ENCODE measurements around the gene NDUFAF3. TPM values are rescaled to one million over a fixed set of nuclear protein-coding genes. Genes with fewer than 3 reads are reported as not detected.

The NDUFAF3 gene
- total and polyA plus RNA-seq, 10 donors = 63.8 to 98.5 (median 78.7) TPM

GRCh38 chr3:49016414-49017228 is 5.3 kb upstream of the NDUFAF3 start:
- H3K9me3 ChIP-seq = no peaks in the 10 kb centered on the region
- H3K36me3 ChIP-seq = peaks cover 0 to 55% (median 43%) of the 10 kb centered on the region in 6 donors
- WGBS, 5 donors = 80 to 92% (median 87%) methylated on average over 5 to 6 of the region's 6 CpGs
- TF ChIP-seq POLR2AphosphoS5 (IDR thresholded peaks at IDR 0.05) (peak in 2 of 3 donors; percentile 14 to 33), POLR2A (IDR thresholded peaks at IDR 0.05) (no peak), CTCF (IDR thresholded peaks at IDR 0.05 in 8 of 11, conservative IDR thresholded peaks at IDR 0.05 in 3 of 11) (no peak)
- peaks cover 34 to 78% (median 56%) of the 10 kb centered on the region in 6 donors for H3K4me1 ChIP-seq
- intact Hi-C loops (cut with DNase I; ENCODE audit: low total_unique reads) = no loop called here
- no peaks in the 10 kb centered on the region for H3K27me3 ChIP-seq (replicated peaks in 1 of 7)
- peak overlapping the region in 2 of 8 donors; percentile 85 to 98 for H3K27ac ChIP-seq
- H3K4me3 ChIP-seq = peak overlapping the region in 1 of 8 donors; percentile 88
- no peak for DNase-seq

GRCh38 chr3:49017229-49017970 is 4.5 kb upstream of the NDUFAF3 start:
- Histone ChIP-seq H3K4me3 (peak overlapping the region; percentile 88 to 100 (median 99)), H3K4me1 (peaks cover 28 to 73% (median 49%) of the 10 kb centered on the region in 6 donors), H3K27me3 (replicated peaks in 1 of 7) (no peaks in the 10 kb centered on the region), H3K36me3 (peaks cover 0 to 47% (median 36%) of the 10 kb centered on the region in 6 donors), H3K27ac (peak overlapping the region in 7 of 8 donors; percentile 64 to 100 (median 86)), H3K9me3 (no peaks in the 10 kb centered on the region)
- DNase-seq = no peak
- WGBS, 5 donors = 10 to 58% (median 12%) methylated on average over 2 to 23 of the region's 23 CpGs
- no peak for TF ChIP-seq POLR2AphosphoS5 (IDR thresholded peaks at IDR 0.05)
- no peak for TF ChIP-seq POLR2A (IDR thresholded peaks at IDR 0.05)
- TF ChIP-seq CTCF (IDR thresholded peaks at IDR 0.05 in 8 of 11, conservative IDR thresholded peaks at IDR 0.05 in 3 of 11) = no peak
- intact Hi-C loops (cut with DNase I; ENCODE audit: low total_unique reads) = no loop called here

- intact Hi-C loops (cut with DNase I; ENCODE audit: low total_unique reads) = no loop called here
- peak; percentile 92 for DNase-seq
Measured at GRCh38 chr3:49017971-49018706, 3.8 kb upstream of the NDUFAF3 start, which contains the start of gene DALRD3. TSS of gene DALRD3 (minus strand) at chr3:49018580. CDS start at chr3:49018564, 16 bp downstream.

More at GRCh38 chr3:49017971-49018706, 3.8 kb upstream of the NDUFAF3 start, which contains the start of gene DALRD3:
- 0 to 1% (median 1%) methylated on average over 46 to 85 of the region's 85 CpGs for WGBS, 5 donors
- peaks cover 0 to 45% (median 30%) of the 10 kb centered on the region in 6 donors for H3K36me3 ChIP-seq
- H3K27me3 ChIP-seq (replicated peaks in 1 of 7) = no peaks in the 10 kb centered on the region
- peak within 1 kb of the TSS; percentile 64 to 100 (median 92) for H3K27ac ChIP-seq
- peaks cover 34 to 73% (median 49%) of the 10 kb centered on the region in 6 donors for H3K4me1 ChIP-seq
- peak within 1 kb of the TSS; percentile 88 to 100 (median 99) for H3K4me3 ChIP-seq
- H3K9me3 ChIP-seq = no peaks in the 10 kb centered on the region
- TF ChIP-seq CTCF (IDR thresholded peaks at IDR 0.05 in 8 of 11, conservative IDR thresholded peaks at IDR 0.05 in 3 of 11) (peak in 1 of 11 experiments; percentile 8), POLR2A (IDR thresholded peaks at IDR 0.05) (peak in 1 of 3 donors; percentile 42), POLR2AphosphoS5 (IDR thresholded peaks at IDR 0.05) (peak; percentile 82 to 90 (median 83))

All from spleen (tissue), 11 donors.